GM23338 (cell line): ENCODE measurements around the gene USP32. TPM values are rescaled to one million over a fixed set of nuclear protein-coding genes. Genes with fewer than 3 reads are reported as not detected.

ENCODE experiments used
- ATAC-seq: fragments of 200-7000 bp; cut with Tn5 transposase; 3 replicates; pipeline ENCODE4 v1.9.1; 2020
- DNase-seq: peaks from one replicate; pipeline ENCODE4 v3.0.0-alpha.2; 2015; ENCODE audit warnings: low spot score
- H2AFZ ChIP-seq: fragments of 200-600 bp; sonication (generic); 2 replicates; pipeline ENCODE4 v1.8.0; 2016; ENCODE audit warnings: antibody characterized with exemption, mild to moderate bottlenecking, moderate library complexity
- H3F3A ChIP-seq: fragments of 200-600 bp; sonication (generic); replicated peaks from 2 replicates; pipeline ENCODE4 v1.8.0; 2017; ENCODE audit warnings: antibody characterized with exemption, mixed run types, low read depth
- H3K27ac ChIP-seq: fragments of 200-600 bp; sonication (generic); 2 replicates; pipeline ENCODE4 v1.6.1; 2016; ENCODE audit warnings: low read depth
- H3K27me3 ChIP-seq: fragments of 200-600 bp; sonication (generic); 2 replicates; pipeline ENCODE4 v1.8.0; 2016; ENCODE audit warnings: mild to moderate bottlenecking, mixed run types, moderate library complexity; ENCODE audit not compliant: insufficient read depth
- H3K36me3 ChIP-seq: fragments of 200-600 bp; sonication (generic); 2 replicates; pipeline ENCODE4 v1.8.0; 2016; ENCODE audit warnings: mild to moderate bottlenecking; ENCODE audit not compliant: insufficient read depth
- H3K4me1 ChIP-seq: fragments of 200-600 bp; sonication (generic); 2 replicates; pipeline ENCODE4 v1.8.0; 2016; ENCODE audit warnings: mild to moderate bottlenecking, moderate library complexity; ENCODE audit not compliant: insufficient read depth
- H3K4me2 ChIP-seq: fragments of 200-600 bp; sonication (generic); 2 replicates; pipeline ENCODE4 v1.7.1; 2017; ENCODE audit warnings: mixed run types
- H3K4me3 ChIP-seq: fragments of 200-600 bp; sonication (generic); 2 replicates; pipeline ENCODE4 v1.6.1; 2016; ENCODE audit warnings: mixed run types
- H3K79me2 ChIP-seq: fragments of 200-600 bp; sonication (generic); replicated peaks from 2 replicates; pipeline ENCODE4 v1.8.0; 2017; ENCODE audit warnings: mild to moderate bottlenecking; ENCODE audit not compliant: insufficient read depth
- H3K9me2 ChIP-seq: fragments of 200-600 bp; sonication (generic); 2 replicates; pipeline ENCODE4 v1.8.0; 2017; ENCODE audit not compliant: insufficient read depth
- H4K20me1 ChIP-seq: fragments of 200-600 bp; sonication (generic); replicated peaks from 2 replicates; pipeline ENCODE4 v1.8.0; 2017; ENCODE audit warnings: mild to moderate bottlenecking; ENCODE audit not compliant: insufficient read depth
- H3K27ac Mint-ChIP-seq: 2 replicates; pipeline ENCODE4 v1.8.0; 2020; ENCODE audit warnings: inconsistent platforms, mild to moderate bottlenecking, moderate library complexity, mixed read lengths
- H3K27me3 Mint-ChIP-seq: 3 replicates; pipeline ENCODE4 v1.8.0; 2022; ENCODE audit warnings: low read depth, mild to moderate bottlenecking, moderate library complexity, mixed read lengths, inconsistent platforms; ENCODE audit not compliant: insufficient read depth, poor library complexity
- H3K36me3 Mint-ChIP-seq: 3 replicates; pipeline ENCODE4 v1.8.0; 2021; ENCODE audit warnings: low read depth, mild to moderate bottlenecking, inconsistent platforms, moderate library complexity, mixed read lengths
- H3K4me1 Mint-ChIP-seq: 3 replicates; pipeline ENCODE4 v1.8.0; 2020; ENCODE audit warnings: mild to moderate bottlenecking, inconsistent platforms, mixed read lengths
- H3K4me3 Mint-ChIP-seq: 3 replicates; pipeline ENCODE4 v1.8.0; 2021; ENCODE audit warnings: moderate library complexity, mild to moderate bottlenecking, inconsistent platforms, mixed read lengths
- H3K9me3 Mint-ChIP-seq: 3 replicates; pipeline ENCODE4 v1.8.0; 2020; ENCODE audit warnings: moderate library complexity, mild to moderate bottlenecking, inconsistent platforms, mixed read lengths
- CREB1 ChIP-seq: fragments of 250-450 bp; sonication (Bioruptor Pico); IDR thresholded peaks from 2 replicates; pipeline ENCODE4 v1.5.0; 2020; ENCODE audit warnings: low read depth, mild to moderate bottlenecking, moderate library complexity
- EZH2 ChIP-seq: fragments of 200-600 bp; sonication (generic); IDR thresholded peaks from one replicate; pipeline ENCODE4 v1.8.0; 2017; ENCODE audit warnings: antibody characterized with exemption, mild to moderate bottlenecking, low read depth; ENCODE audit not compliant: unreplicated experiment
- JUNB ChIP-seq: IDR thresholded peaks from one replicate; pipeline ENCODE4 v1.6.1; 2016; ENCODE audit warnings: antibody characterized with exemption; ENCODE audit not compliant: unreplicated experiment
- ZNF114 ChIP-seq: fragments of 250-450 bp; sonication (Bioruptor Pico); IDR thresholded peaks from 2 replicates; pipeline ENCODE4 v1.5.0; 2020; ENCODE audit warnings: mild to moderate bottlenecking, moderate library complexity
- ZNF331 ChIP-seq: fragments of 250-450 bp; sonication (Bioruptor Pico); IDR thresholded peaks from 2 replicates; pipeline ENCODE4 v1.5.0; 2020; ENCODE audit warnings: low read depth, mild to moderate bottlenecking, moderate library complexity
- polyA plus RNA-seq: library from polyadenylated mRNA; unstranded; fragments of >200 nt; fragmentation: Nextera tagmentation; extraction: Ambion mirVana; gene quantifications from 2 replicates; pipeline ENCODE4 v1.2.1, GENCODE V29; 2016
- total RNA-seq: library from RNA; depleted of rRNA; stranded (reverse); fragments of >200 nt; shearing (Covaris generic); gene quantifications from 2 replicates; pipeline ENCODE4 v1.2.3, GENCODE V29; 2014
- TF ChIP-seq, protein P1 (sequence below): IDR thresholded peaks from 2 replicates; pipeline ENCODE4 v1.6.1; 2016; ENCODE audit warnings: antibody characterized with exemption
- TF ChIP-seq, protein P2 (sequence below): IDR thresholded peaks from one replicate; pipeline ENCODE4 v1.6.1; 2018; ENCODE audit warnings: antibody characterized with exemption; ENCODE audit not compliant: unreplicated experiment

Gene USP32
- total and polyA plus RNA-seq, 2 experiments from 2014 or later: 43.6 to 129 TPM

DNA sequence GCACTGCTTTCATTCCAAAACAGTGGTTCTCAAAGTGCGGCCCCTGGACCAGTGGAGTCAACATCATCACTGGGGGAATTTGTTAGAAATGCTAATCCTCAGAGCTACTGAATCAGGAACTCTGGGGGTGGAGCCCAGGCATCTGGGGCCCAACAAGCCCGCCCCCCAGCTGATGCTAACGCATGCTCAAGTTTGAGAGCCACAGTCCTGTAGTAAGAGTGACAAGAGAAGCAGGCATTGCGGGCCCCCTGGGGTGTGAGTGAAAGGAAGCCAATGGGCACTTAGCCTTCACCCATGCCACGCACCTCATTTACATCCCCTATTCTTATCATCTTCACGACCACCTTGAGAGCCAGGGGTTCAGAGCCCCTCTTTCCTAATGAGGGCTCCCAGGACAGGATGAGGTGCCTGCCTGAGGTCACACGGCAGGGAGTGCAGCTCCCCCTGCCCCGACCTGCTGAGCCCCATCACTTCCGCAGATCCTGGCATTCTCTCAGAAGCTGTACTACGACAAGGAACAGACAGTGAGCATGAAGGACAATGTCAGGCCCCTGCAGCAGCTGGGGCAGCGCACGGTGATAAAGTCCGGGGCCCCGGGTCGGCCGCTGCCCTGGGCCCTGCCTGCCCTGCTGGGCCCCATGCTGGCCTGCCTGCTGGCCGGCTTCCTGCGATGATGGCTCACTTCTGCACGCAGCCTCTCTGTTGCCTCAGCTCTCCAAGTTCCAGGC is 233.0 kb downstream of the USP32 start:
- Histone ChIP-seq H3K4me2 (peak overlapping the region; percentile 73), H3K27me3 (no peaks in the 10 kb centered on the region), H3F3A (peaks cover 14% of the 10 kb centered on the region), H3K36me3 (no peaks in the 10 kb centered on the region), H3K27ac (no peak overlapping the region), H3K4me1 (peaks cover 64% of the 10 kb centered on the region), H3K4me3 (peak overlapping the region; percentile 38; the same call in 1 of the 2 replicates), H4K20me1 (no peaks in the 10 kb centered on the region), H3K9me2 (no peaks in the 10 kb centered on the region), H2AFZ (no peak overlapping the region; the same call in 1 of the 2 replicates), H3K79me2 (no peaks in the 10 kb centered on the region)
- TF ChIP-seq, protein P1, sequence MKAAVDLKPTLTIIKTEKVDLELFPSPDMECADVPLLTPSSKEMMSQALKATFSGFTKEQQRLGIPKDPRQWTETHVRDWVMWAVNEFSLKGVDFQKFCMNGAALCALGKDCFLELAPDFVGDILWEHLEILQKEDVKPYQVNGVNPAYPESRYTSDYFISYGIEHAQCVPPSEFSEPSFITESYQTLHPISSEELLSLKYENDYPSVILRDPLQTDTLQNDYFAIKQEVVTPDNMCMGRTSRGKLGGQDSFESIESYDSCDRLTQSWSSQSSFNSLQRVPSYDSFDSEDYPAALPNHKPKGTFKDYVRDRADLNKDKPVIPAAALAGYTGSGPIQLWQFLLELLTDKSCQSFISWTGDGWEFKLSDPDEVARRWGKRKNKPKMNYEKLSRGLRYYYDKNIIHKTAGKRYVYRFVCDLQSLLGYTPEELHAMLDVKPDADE: 0 out of 2 replicates have a peak, but pooled peaks have one; percentile 19
- no peak for TF ChIP-seq EZH2
- H3K27ac Mint-ChIP-seq: no peak overlapping the region
- H3K27me3 Mint-ChIP-seq: peaks cover 30% of the 10 kb centered on the region
- H3K4me3 Mint-ChIP-seq: 0 out of 3 replicates have a peak overlapping the region, but pooled peaks have one; percentile 30
- no peaks in the 10 kb centered on the region for H3K36me3 Mint-ChIP-seq
- no peaks in the 10 kb centered on the region; the same call in 2 of the 3 replicates for H3K9me3 Mint-ChIP-seq
- ATAC-seq (peak; percentile 15), DNase-seq (peak; percentile 74)
- H3K4me1 Mint-ChIP-seq: peaks cover 70% of the 10 kb centered on the region

DNA sequence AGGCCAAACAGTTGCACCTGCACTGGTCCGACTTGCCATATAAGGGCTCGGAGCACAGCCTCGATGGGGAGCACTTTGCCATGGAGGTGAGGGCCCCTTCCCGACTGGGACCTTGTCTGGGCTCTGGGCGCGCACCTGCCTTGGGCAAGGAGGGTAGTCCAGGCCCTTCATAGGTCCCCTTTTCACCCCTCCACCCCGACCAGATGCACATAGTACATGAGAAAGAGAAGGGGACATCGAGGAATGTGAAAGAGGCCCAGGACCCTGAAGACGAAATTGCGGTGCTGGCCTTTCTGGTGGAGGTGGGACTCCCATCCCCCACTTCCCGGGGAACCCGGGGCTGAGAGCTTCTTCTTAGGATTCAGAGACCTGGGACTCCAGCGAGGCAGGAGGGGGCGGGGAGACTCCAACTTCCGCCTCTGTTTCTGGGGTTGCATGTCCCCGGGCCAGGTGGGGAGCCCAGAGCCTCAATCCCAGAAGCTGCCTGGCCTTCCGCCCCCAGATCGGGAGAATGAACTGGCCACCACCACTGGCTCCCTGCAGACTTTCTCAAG is 234.4 kb downstream of the USP32 start:
- peak overlapping the region; percentile 51; the same call in 1 of the 2 replicates for H3K4me2 ChIP-seq
- Mint-ChIP-seq H3K27me3 (peaks cover 26% of the 10 kb centered on the region), H3K4me3 (no peak overlapping the region), H3K36me3 (no peaks in the 10 kb centered on the region), H3K4me1 (peaks cover 59% of the 10 kb centered on the region), H3K27ac (no peak overlapping the region), H3K9me3 (no peaks in the 10 kb centered on the region)
- no peaks in the 10 kb centered on the region for H3K36me3 ChIP-seq
- H3K27ac ChIP-seq: no peak overlapping the region
- H4K20me1 ChIP-seq: no peaks in the 10 kb centered on the region
- H3F3A ChIP-seq: peaks cover 14% of the 10 kb centered on the region
- DNase-seq (peak; percentile 54), ATAC-seq (no peak)
- H3K79me2 ChIP-seq: no peaks in the 10 kb centered on the region
- H3K27me3 ChIP-seq: no peaks in the 10 kb centered on the region; the same call in 1 of the 2 replicates
- peaks cover 53% of the 10 kb centered on the region for H3K4me1 ChIP-seq
- H3K4me3 ChIP-seq: no peak overlapping the region; the same call in 1 of the 2 replicates
- no peak overlapping the region for H2AFZ ChIP-seq
- TF ChIP-seq CREB1: no peak
- TF ChIP-seq EZH2: no peak
- no peak for TF ChIP-seq ZNF331 (CRISPR knock-in tag)
- TF ChIP-seq, protein P2, sequence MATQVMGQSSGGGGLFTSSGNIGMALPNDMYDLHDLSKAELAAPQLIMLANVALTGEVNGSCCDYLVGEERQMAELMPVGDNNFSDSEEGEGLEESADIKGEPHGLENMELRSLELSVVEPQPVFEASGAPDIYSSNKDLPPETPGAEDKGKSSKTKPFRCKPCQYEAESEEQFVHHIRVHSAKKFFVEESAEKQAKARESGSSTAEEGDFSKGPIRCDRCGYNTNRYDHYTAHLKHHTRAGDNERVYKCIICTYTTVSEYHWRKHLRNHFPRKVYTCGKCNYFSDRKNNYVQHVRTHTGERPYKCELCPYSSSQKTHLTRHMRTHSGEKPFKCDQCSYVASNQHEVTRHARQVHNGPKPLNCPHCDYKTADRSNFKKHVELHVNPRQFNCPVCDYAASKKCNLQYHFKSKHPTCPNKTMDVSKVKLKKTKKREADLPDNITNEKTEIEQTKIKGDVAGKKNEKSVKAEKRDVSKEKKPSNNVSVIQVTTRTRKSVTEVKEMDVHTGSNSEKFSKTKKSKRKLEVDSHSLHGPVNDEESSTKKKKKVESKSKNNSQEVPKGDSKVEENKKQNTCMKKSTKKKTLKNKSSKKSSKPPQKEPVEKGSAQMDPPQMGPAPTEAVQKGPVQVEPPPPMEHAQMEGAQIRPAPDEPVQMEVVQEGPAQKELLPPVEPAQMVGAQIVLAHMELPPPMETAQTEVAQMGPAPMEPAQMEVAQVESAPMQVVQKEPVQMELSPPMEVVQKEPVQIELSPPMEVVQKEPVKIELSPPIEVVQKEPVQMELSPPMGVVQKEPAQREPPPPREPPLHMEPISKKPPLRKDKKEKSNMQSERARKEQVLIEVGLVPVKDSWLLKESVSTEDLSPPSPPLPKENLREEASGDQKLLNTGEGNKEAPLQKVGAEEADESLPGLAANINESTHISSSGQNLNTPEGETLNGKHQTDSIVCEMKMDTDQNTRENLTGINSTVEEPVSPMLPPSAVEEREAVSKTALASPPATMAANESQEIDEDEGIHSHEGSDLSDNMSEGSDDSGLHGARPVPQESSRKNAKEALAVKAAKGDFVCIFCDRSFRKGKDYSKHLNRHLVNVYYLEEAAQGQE: no peak
- no peak for TF ChIP-seq ZNF114 (CRISPR knock-in tag)
- no peak for TF ChIP-seq JUNB
- TF ChIP-seq, protein P1: no peak
- no peaks in the 10 kb centered on the region for H3K9me2 ChIP-seq
